Lower leg skin (tissue), 3 donors: ENCODE results near the gene BAMBI.

ENCODE experiments used
- POLR2A ChIP-seq, 2 donors: fragments of 450-650 bp; IDR thresholded peaks; one replicate each; pipeline ENCODE4 v1.6.1; 2016 to 2017; ENCODE audit warnings: antibody characterized with exemption in 2 of 2, mild to moderate bottlenecking in 1 of 2, moderate library complexity in 1 of 2
- TF ChIP-seq, protein P1 (sequence below), 3 donors: fragments of 450-650 bp; IDR thresholded peaks; one replicate each; pipeline ENCODE4 v1.5.1; 2016; ENCODE audit warnings: antibody characterized with exemption in 3 of 3, mild to moderate bottlenecking in 3 of 3, moderate library complexity in 2 of 3

DNA sequence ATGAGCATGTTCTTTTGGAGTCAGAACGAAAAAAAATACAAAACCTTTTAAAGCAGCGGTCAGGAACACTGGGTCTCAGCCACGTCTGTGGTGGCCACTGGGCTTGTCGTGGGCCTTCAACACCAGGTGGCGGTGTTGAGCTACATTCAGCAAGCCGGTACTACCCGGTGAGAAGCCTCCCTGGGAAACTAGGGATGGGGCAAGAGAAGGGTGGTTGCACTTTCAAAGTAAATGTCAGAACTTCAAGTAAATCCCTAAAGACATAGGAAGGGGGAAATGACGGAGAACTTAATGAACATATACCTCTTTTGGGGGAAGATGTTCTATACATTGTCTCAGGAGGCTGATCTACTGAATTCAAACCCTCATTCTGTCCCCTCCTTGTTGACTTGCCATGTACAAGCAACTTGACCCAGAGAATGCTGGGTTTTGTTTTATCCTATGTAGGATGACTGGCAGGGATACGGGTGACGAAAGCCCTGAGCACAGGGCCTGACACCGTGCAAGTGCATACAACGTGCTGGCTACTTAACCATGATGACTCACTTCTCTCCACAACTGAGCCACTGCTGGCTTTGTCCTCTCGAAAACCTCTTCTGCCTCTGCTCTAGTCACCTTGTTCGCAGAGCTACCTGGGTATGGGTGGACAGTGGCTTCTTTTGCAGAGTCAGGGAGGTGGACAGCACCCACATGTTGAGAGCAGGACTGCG is 49.0 kb upstream of the BAMBI start:
- TF ChIP-seq, protein P1, sequence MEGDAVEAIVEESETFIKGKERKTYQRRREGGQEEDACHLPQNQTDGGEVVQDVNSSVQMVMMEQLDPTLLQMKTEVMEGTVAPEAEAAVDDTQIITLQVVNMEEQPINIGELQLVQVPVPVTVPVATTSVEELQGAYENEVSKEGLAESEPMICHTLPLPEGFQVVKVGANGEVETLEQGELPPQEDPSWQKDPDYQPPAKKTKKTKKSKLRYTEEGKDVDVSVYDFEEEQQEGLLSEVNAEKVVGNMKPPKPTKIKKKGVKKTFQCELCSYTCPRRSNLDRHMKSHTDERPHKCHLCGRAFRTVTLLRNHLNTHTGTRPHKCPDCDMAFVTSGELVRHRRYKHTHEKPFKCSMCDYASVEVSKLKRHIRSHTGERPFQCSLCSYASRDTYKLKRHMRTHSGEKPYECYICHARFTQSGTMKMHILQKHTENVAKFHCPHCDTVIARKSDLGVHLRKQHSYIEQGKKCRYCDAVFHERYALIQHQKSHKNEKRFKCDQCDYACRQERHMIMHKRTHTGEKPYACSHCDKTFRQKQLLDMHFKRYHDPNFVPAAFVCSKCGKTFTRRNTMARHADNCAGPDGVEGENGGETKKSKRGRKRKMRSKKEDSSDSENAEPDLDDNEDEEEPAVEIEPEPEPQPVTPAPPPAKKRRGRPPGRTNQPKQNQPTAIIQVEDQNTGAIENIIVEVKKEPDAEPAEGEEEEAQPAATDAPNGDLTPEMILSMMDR (IDR thresholded peaks at IDR 0.05): peak in 1 of 3 donors; percentile 31
- no peak for TF ChIP-seq POLR2A (IDR thresholded peaks at IDR 0.05)
